NCI-H2227 (cell line): ENCODE results near the gene RETREG3.

Experiments
- DNase-seq: peaks from one replicate; lab custom pipeline; 2025; ENCODE audit not compliant: unreplicated experiment; lab: John Stamatoyannopoulos, UW

RETREG3 gene

GRCh38 chr17:42573095-42573494 is 36.1 kb downstream of the RETREG3 start:
- DNase-seq = no peak

DNA sequence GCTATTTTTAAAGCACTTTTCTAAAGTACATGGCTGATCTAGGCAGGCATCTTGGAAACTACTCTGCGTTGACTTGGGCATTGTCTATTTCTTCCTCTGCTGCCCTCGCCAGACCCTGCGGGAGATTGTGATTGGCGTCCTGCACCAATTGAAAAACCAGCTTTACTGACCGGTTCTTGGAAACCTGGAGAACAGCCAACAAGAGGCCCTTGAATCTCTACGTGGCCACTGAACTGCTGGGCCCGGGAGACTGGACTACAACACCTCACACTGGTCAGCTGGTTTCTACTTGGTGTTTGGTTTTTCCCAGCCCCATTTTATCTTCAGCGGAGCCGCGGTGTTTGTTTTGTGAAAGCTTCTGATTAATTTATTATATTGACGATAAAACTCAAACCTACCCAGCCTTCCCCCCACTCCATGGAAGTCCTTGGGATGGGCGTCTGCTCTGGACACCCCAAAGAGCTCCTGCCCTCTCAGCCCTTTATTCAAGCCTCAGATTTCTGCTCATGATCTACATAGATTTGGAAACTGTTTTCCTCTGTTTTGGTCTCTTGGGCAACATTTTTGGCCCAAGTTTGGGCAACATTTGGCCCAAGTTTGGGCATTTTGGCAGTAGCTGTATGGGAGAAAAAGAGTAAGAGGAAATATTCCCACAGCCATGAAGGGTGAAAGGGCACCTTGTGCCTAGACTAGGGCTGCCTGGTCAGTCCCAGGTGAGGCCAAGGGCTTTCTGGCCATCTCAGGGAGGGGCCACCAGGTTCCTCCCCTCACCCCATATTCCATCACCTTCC is 37.5 kb downstream of the RETREG3 start:
- peak; percentile 50 for DNase-seq

DNA sequence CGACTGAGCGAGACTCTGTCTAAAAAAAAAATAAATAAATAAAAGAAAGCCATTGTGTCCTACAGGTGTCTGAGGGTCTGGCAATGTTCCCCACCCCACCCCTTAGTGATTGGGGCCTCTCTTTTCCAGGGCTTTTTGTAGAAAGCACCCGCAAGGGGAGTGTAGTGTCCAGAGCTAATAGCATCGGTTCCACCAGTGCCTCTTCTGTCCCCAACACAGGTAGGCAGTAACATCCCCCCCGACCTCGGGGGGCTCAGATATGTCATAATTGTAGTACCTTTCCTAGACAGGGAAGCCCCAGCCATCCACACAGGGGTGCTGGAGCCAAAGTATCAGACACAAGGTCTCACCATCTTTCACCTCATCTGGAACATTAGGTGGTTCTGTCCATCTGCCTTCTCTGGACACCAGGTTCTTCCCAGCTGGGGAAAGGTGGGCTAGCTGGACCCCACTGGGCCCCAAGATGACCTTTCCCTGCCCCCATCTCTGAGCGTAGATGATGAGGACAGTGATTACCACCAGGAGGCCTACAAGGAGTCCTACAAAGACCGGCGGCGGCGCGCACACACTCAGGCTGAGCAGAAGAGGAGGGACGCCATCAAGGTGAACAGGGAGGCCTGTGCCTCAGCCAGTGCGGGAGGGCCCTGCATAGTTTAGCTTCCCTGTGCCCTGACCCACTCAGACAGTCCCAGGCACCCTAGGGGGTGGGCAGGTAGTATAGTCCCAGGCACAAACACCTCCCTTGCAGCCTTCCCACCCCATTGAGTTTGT is 40.6 kb downstream of the RETREG3 start:
- no peak for DNase-seq

GRCh38 chr17:42566883-42567573 is 42.1 kb downstream of the RETREG3 start, which contains the start of gene MLX:
Gene MLX, plus strand, starts transcription at chr17:42567100. Its CDS starts 25 bp downstream, at chr17:42567125.
- DNase-seq = peak; percentile 98

GRCh38 chr17:42566215-42566882 is 42.8 kb downstream of the RETREG3 start:
- DNase-seq = peak; percentile 64

GRCh38 chr17:42565523-42566214 is 43.5 kb downstream of the RETREG3 start:
- DNase-seq = no peak

GRCh38 chr17:42564815-42565522 is 44.2 kb downstream of the RETREG3 start:
- DNase-seq = no peak

DNA sequence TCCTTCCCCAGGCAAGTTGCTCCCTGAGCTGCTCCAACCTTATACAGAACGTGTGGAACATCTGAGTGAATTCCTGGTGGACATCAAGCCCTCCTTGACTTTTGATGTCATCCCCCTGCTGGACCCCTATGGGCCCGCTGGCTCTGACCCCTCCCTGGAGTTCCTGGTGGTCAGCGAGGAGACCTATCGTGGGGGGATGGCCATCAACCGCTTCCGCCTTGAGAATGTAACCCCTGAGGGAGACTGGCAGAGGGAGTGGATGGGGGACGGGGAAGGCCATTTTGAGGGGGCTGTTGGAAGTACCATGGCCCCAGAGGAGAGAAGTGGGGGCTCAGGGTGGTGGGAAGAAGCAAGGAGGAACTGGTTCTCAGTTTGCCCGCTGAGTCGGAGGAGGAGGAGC is 45.2 kb downstream of the RETREG3 start:
- no peak for DNase-seq

DNA sequence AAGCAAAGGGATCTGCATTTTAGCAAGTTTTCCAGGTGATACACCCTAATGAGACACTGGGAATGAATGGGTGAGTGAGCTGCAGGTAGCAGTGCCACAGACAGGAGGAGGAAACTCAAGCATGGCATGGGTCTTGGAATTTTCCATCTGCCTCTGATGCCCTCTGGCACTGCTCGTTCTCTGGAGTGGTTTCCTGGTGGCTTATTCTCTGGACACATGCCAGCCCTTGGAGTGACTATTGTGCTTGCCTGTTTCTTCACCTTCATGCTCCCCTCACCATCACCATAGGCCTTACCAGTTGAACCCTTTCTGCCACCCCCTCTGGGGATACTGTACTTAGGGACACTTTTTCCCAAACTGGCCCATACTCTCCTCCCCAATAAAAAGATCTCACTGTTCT is 45.6 kb downstream of the RETREG3 start:
- DNase-seq = no peak

DNA sequence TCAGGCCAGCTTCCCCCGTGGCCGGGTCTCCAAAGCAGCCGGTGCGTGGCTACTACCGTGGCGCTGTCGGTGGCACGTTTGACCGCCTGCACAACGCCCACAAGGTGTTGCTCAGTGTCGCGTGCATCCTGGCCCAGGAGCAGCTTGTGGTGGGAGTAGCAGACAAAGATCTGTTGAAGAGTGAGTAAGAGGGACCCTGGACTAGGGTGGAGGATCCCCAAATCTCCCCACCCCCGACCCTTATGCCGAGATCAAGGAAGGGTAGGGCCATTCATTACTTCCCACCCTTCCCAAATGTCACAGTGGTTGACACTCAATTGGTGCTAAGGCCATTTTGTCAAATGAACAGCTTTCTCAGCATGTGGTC is 46.0 kb downstream of the RETREG3 start:
- DNase-seq = no peak

DNA sequence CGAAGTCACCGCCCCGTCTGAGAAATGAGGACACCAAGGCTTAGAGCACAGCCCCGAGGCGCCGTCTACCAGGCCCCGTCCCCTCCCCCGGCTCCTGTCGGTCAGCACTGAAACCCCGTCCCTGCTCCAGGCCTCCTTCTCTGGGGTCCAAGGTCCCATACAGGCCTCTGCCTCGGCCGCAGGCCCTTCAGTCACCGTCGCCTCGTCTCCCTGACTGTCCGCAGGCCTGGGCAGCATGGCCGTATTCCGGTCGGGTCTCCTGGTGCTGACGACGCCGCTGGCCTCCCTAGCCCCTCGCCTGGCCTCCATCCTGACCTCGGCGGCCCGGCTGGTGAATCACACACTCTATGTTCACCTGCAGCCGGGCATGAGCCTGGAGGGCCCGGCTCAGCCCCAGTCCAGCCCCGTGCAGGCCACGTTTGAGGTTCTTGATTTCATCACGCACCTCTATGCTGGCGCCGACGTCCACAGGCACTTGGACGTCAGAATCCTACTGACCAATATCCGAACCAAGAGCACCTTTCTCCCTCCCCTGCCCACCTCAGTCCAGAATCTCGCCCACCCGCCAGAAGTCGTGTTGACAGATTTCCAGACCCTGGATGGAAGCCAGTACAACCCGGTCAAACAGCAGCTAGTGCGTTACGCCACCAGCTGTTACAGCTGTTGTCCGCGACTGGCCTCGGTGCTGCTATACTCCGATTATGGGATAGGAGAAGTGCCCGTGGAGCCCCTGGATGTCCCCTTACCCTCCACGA is 46.6 kb downstream of the RETREG3 start:
- no peak for DNase-seq

GRCh38 chr17:42561897-42562387 is 47.2 kb downstream of the RETREG3 start, which contains the start of gene COASY:
Gene COASY, plus strand, starts transcription at chr17:42562148. Its CDS starts 475 bp downstream, at chr17:42562623.
- peak; percentile 99 for DNase-seq

- no peak for DNase-seq
Measured at GRCh38 chr17:42560246-42560645, 48.9 kb downstream of the RETREG3 start.

DNA sequence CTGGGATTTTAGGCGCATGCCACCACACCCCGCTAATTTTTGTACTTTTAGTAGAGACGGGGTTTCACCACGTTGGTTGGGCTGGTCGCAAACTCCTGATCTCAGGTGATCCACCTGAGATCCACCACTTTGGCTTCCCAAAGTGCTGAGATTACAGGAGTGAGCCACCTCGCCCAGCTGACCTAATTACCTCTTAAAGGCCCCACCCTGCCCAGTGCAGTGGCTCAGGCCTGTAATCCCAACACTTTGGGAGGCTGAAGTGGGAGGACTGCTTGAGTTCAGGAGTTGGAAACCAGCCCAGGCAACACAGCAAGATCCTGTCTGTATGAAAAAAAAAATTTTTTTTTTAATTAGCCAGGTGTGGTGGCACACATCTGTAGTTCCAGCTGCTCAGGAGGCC is 50.1 kb downstream of the RETREG3 start:
- DNase-seq = no peak

DNA sequence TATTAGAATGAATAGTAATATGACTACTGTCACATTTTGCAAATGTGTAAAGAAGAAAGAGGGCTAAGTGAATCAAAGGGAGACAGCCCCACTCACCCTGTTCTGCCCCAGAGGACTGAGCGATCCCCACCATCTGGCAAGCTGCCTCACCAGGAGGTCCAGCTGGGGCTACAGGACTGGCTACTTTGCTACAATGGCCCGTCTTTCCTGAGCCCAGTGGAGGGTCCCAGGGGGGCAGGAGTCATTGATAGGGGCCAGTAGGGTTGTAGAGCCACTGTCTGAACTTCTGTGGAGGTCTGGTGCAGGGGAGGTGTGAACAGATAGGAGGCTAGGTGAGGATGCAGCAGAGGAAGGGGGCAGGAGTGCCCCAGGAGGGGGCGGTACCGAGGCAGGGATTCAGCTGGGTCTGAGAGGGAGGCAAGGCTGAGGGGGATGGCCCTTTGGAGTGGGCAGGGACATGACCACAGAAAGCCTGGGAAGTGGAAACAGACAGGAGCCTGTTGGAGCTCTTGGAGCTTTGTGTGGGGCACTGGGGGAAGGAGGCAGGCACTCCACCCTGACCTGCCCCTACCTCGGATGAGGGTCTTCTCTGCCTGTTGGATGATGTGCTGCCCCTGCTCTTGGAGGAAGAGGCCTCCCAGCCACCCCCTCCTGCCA is 53.1 kb downstream of the RETREG3 start:
- peak; percentile 32 for DNase-seq

GRCh38 chr17:42555122-42555622 is 54.0 kb downstream of the RETREG3 start:
- DNase-seq = no peak

GRCh38 chr17:42554250-42555121 is 54.7 kb downstream of the RETREG3 start:
- peak; percentile 94 for DNase-seq
